GM12892 (cell line): Measurements from ENCODE around the gene TOM1L1.

ENCODE experiments used
- DNase-seq: peaks from one replicate; pipeline ENCODE4 v3.0.0; 2011; ENCODE audit not compliant: insufficient read length
- FAIRE-seq: peaks from 2 replicates; lab custom pipeline; 2011; peaks lifted over from hg19 to GRCh38; lab: Jason Lieb, UNC
- POLR2A ChIP-seq: IDR thresholded peaks from 2 replicates; pipeline ENCODE4 v1.6.1; 2011; ENCODE audit warnings: low read depth, low read length, control low read depth
- POLR2AphosphoS5 ChIP-seq: IDR thresholded peaks from 2 replicates; pipeline ENCODE4 v1.6.1; 2011; ENCODE audit warnings: low read depth, low read length, control low read depth
- TAF1 ChIP-seq: IDR thresholded peaks from 2 replicates; pipeline ENCODE4 v1.6.1; 2011; ENCODE audit warnings: low read depth, mild to moderate bottlenecking, control low read depth, low read length, borderline replicate concordance

TOM1L1 gene

GRCh38 chr17:54901230-54901822, 674 bp downstream of the TOM1L1 start:
- no peak for FAIRE-seq

GRCh38 chr17:54902017-54902416, 1.4 kb downstream of the TOM1L1 start:
- FAIRE-seq = no peak
- TF ChIP-seq POLR2AphosphoS5 = no peak
- no peak for TF ChIP-seq TAF1
- no peak for TF ChIP-seq POLR2A

More at GRCh38 chr17:54901230-54901822, 674 bp downstream of the TOM1L1 start:
- no peak for DNase-seq
- no peak for TF ChIP-seq POLR2AphosphoS5
- TF ChIP-seq POLR2A = no peak
- TF ChIP-seq TAF1 = no peak

GRCh38 chr17:54902611-54903010, 2.0 kb downstream of the TOM1L1 start:
- DNase-seq = no peak
- TF ChIP-seq TAF1 (no peak), POLR2AphosphoS5 (no peak), POLR2A (no peak)
- FAIRE-seq = no peak

More at GRCh38 chr17:54902017-54902416, 1.4 kb downstream of the TOM1L1 start:
- no peak for DNase-seq

- FAIRE-seq = no peak
- no peak for TF ChIP-seq POLR2A
- TF ChIP-seq TAF1 = no peak
- TF ChIP-seq POLR2AphosphoS5 = no peak
- DNase-seq = no peak
These were observed 2.7 kb downstream of the TOM1L1 start for GRCh38 chr17:54903375-54903774.

GRCh38 chr17:54906683-54907082, 6.0 kb downstream of the TOM1L1 start:
- FAIRE-seq (no peak), DNase-seq (no peak)
- TF ChIP-seq POLR2AphosphoS5 (no peak), TAF1 (no peak), POLR2A (no peak)

- no peak for FAIRE-seq
- no peak for TF ChIP-seq POLR2AphosphoS5
These were observed 6.7 kb downstream of the TOM1L1 start for GRCh38 chr17:54907376-54907775.

GRCh38 chr17:54909766-54910165, 9.1 kb downstream of the TOM1L1 start:
- no peak for TF ChIP-seq TAF1
- no peak for TF ChIP-seq POLR2AphosphoS5
- no peak for TF ChIP-seq POLR2A
- DNase-seq (no peak), FAIRE-seq (no peak)

More at GRCh38 chr17:54907376-54907775, 6.7 kb downstream of the TOM1L1 start:
- no peak for DNase-seq

GRCh38 chr17:54916721-54917120, 16.1 kb downstream of the TOM1L1 start:
- FAIRE-seq = no peak
- TF ChIP-seq TAF1 (no peak), POLR2AphosphoS5 (no peak), POLR2A (no peak)

GRCh38 chr17:54919425-54919824, 18.8 kb downstream of the TOM1L1 start:
- TF ChIP-seq POLR2A (no peak), TAF1 (no peak), POLR2AphosphoS5 (no peak)
- no peak for DNase-seq
- no peak for FAIRE-seq

More at GRCh38 chr17:54916721-54917120, 16.1 kb downstream of the TOM1L1 start:
- DNase-seq = no peak

- DNase-seq (no peak), FAIRE-seq (no peak)
- TF ChIP-seq POLR2A (no peak), TAF1 (no peak), POLR2AphosphoS5 (no peak)
These were observed 20.2 kb downstream of the TOM1L1 start for GRCh38 chr17:54920819-54921218.

- no peak for TF ChIP-seq POLR2A
- FAIRE-seq (no peak), DNase-seq (no peak)
These were observed 23.8 kb downstream of the TOM1L1 start for GRCh38 chr17:54924405-54924804.

- no peak for FAIRE-seq
- TF ChIP-seq POLR2A (no peak), TAF1 (no peak), POLR2AphosphoS5 (no peak)
- DNase-seq = no peak
These were observed 26.9 kb downstream of the TOM1L1 start for GRCh38 chr17:54927525-54927924.

- no peak for TF ChIP-seq POLR2A
- no peak for TF ChIP-seq POLR2AphosphoS5
- no peak for TF ChIP-seq TAF1
- no peak for FAIRE-seq
- no peak for DNase-seq
These were observed 32.1 kb downstream of the TOM1L1 start for GRCh38 chr17:54932711-54933110.
